GM19238 (cell line): Measurements from ENCODE around the gene ERFL.

ENCODE experiments used
- DNase-seq: peaks from one replicate; pipeline ENCODE4 v3.0.0; 2011; ENCODE audit warnings: low spot score; ENCODE audit not compliant: insufficient read length

Gene ERFL

GRCh38 chr19:41897820-41898219, 30.4 kb downstream of the ERFL start:
- DNase-seq = no peak

GRCh38 chr19:41897181-41897580, 31.1 kb downstream of the ERFL start:
- DNase-seq = no peak

GRCh38 chr19:41896581-41896942, 31.7 kb downstream of the ERFL start:
- no peak for DNase-seq

GRCh38 chr19:41895745-41896580, 32.3 kb downstream of the ERFL start:
- no peak for DNase-seq

- no peak for DNase-seq
Observed at GRCh38 chr19:41894350-41894749, 33.9 kb downstream of the ERFL start.

GRCh38 chr19:41893899-41894298, 34.4 kb downstream of the ERFL start:
- no peak for DNase-seq

- no peak for DNase-seq
Observed at GRCh38 chr19:41892173-41892902, 35.9 kb downstream of the ERFL start.

- DNase-seq = no peak
Observed at GRCh38 chr19:41890936-41891335, 37.3 kb downstream of the ERFL start.

- DNase-seq = no peak
Observed at GRCh38 chr19:41889896-41890295, 38.4 kb downstream of the ERFL start.

GRCh38 chr19:41888926-41889325, 39.3 kb downstream of the ERFL start:
- DNase-seq = no peak

- no peak for DNase-seq
Observed at GRCh38 chr19:41887711-41888382, 40.4 kb downstream of the ERFL start.

GRCh38 chr19:41886761-41887710, 41.2 kb downstream of the ERFL start:
- DNase-seq = peak; percentile 75

- DNase-seq = peak; percentile 98
Observed at GRCh38 chr19:41883821-41884733, 44.2 kb downstream of the ERFL start.

GRCh38 chr19:41883463-41883820, 44.8 kb downstream of the ERFL start:
- no peak for DNase-seq

- no peak for DNase-seq
Observed at GRCh38 chr19:41882568-41883462, 45.4 kb downstream of the ERFL start, which contains the start of gene ARHGEF1. Gene ARHGEF1, plus strand, starts transcription at chr19:41883184. Its CDS starts 4,899 bp downstream, at chr19:41888083.

- DNase-seq = no peak
Observed at GRCh38 chr19:41880329-41880708, 47.9 kb downstream of the ERFL start.

GRCh38 chr19:41879670-41880328, 48.5 kb downstream of the ERFL start:
- no peak for DNase-seq

- no peak for DNase-seq
Observed at GRCh38 chr19:41879080-41879479, 49.2 kb downstream of the ERFL start.
